ENCODE results near the gene MEI1.

The MEI1 gene

DNA sequence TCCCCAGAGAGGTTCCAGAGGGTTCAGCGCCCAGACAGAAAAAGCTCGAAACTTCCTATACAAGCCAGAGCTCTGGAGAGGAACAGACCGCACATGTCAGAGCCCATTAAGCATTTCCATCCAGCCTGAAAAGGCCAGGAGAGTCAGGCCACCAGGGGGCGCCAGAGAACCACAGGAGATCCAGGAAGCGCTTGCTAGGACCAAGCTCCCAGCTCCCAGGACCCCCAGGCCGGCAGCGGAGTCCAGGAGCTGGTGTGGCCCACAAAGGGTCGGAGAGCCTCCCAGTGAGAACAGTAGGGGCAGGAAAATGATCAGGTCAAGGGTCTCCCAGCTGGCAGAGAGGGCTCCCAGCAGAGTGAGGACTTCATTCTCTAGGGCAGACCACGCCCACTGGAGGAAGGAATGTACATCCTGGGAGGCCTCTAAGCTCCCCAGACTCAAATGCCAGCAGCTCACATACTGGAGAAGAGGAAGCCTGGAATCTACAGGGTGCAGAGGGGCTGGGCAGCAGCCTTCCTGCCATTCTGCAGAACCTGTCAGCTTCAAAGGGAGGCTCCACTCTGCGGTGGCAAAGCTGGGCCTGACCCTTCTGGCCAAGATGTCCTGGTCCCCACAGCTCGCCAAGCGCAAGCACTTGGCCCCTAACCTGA, 2.1 kb upstream of the MEI1 start:
- TF ChIP-seq ZFX (IDR thresholded peaks at IDR 0.05): no peak
- TF ChIP-seq, protein P1, sequence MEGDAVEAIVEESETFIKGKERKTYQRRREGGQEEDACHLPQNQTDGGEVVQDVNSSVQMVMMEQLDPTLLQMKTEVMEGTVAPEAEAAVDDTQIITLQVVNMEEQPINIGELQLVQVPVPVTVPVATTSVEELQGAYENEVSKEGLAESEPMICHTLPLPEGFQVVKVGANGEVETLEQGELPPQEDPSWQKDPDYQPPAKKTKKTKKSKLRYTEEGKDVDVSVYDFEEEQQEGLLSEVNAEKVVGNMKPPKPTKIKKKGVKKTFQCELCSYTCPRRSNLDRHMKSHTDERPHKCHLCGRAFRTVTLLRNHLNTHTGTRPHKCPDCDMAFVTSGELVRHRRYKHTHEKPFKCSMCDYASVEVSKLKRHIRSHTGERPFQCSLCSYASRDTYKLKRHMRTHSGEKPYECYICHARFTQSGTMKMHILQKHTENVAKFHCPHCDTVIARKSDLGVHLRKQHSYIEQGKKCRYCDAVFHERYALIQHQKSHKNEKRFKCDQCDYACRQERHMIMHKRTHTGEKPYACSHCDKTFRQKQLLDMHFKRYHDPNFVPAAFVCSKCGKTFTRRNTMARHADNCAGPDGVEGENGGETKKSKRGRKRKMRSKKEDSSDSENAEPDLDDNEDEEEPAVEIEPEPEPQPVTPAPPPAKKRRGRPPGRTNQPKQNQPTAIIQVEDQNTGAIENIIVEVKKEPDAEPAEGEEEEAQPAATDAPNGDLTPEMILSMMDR (conservative IDR thresholded peaks at IDR 0.05): peak; percentile 99
- H3K27ac ChIP-seq: no peak overlapping the region; the same call in 1 of the 2 replicates

DNA sequence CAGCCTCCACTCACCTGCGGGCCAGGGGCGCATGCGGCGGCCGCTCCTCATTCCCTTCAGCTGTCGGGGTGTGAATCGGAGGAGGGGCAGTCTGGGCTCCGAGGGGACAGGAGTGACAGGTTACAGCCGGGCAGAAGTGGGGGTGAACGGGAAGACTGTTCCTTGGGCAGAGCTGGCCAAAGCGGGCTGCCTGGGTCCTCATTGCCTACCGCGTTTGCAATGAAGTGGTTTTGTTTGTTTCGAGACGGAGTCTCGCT, 733 bp downstream of the MEI1 start:
- no peak for TF ChIP-seq ZFX (IDR thresholded peaks at IDR 0.05)
- TF ChIP-seq, protein P1 (conservative IDR thresholded peaks at IDR 0.05): no peak
- no peak overlapping the region for H3K27ac ChIP-seq

DNA sequence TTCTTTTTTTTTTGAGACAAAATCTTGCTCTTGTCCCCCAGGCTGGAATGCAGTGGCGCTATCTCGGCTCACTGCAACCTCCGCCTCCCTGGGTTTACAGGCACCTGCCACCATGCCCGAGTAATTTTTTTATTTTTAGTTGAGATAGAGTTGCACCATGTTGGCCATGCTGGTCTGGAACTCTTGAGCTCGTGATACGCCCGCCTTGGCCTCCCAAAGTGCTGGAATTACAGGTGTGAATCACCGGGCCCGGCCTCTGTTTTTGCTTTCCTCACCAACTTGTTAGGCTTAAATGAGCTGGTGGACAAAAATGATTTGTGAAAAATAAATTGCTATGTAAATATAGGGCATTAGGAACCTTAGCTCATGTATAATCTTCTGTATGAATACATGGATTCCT, 3.5 kb downstream of the MEI1 start:
- no peak for TF ChIP-seq ZFX (IDR thresholded peaks at IDR 0.05)
- TF ChIP-seq, protein P1 (conservative IDR thresholded peaks at IDR 0.05): no peak
- no peak overlapping the region for H3K27ac ChIP-seq

DNA sequence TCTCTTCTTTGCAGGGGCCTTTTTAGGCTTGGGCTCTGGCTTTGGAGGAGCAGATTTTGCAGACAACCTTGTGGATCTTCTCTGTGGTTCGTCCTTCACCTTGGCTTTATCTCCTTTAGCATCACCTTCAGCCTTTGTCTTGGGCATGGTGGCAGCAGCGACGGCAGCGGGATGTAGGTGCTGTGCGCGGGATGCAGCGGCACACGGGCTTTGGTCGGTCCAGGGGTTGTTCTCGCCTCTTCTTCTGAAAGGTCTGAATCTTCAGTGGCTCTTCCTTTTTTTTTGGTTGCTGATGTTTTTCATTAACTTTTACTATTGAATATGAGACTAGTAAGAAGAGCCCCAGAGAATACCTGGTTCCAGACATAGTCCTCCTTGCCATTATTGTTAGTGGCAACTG, 10.0 kb downstream of the MEI1 start:
- TF ChIP-seq, protein P1 (conservative IDR thresholded peaks at IDR 0.05): no peak
- no peak for TF ChIP-seq ZFX (IDR thresholded peaks at IDR 0.05)

DNA sequence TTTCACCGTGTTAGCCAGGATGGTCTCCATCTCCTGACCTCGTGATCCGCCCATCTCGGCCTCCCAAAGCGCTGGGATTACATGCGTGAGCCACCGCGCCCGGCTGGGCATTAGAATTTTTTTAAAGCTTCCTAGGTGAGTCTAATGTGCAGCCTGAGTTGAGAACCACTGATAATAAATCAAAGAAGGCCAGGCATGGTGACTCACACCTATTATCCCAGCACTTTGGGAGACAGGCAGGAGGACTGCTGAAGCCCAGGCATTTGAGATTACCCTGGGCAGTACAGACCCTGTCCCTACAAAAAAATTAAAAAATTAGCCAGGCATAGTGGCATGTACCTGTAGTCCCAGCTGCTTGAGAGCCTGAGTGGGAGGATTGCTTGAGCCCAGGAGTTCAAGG, 13.7 kb downstream of the MEI1 start:
- H3K27ac ChIP-seq: no peak overlapping the region
- TF ChIP-seq, protein P1 (conservative IDR thresholded peaks at IDR 0.05): no peak
- no peak for TF ChIP-seq ZFX (IDR thresholded peaks at IDR 0.05)

More for the DNA sequence above, 10.0 kb downstream of the MEI1 start:
- no peak overlapping the region for H3K27ac ChIP-seq

DNA sequence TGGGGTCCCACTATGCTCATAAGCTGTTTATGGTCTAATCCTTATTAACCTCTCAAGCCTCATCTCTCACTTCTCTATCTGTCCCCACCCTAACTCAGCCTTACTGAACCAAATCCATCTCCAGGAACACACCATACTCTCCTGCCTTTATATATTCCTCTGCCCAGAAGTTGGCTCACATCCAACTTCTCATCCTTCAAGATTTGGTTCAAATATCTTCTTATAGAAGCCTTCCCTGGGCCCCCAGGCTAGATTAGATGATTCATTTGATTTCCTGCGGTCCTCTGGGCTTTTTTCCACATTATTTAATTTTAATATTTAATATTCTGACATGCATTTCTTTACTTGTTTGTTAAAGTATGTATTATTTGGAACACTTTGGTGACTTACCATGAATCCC, 23.2 kb downstream of the MEI1 start:
- H3K27ac ChIP-seq: no peak overlapping the region
- no peak for TF ChIP-seq ZFX (IDR thresholded peaks at IDR 0.05)
- TF ChIP-seq, protein P1 (conservative IDR thresholded peaks at IDR 0.05): no peak

DNA sequence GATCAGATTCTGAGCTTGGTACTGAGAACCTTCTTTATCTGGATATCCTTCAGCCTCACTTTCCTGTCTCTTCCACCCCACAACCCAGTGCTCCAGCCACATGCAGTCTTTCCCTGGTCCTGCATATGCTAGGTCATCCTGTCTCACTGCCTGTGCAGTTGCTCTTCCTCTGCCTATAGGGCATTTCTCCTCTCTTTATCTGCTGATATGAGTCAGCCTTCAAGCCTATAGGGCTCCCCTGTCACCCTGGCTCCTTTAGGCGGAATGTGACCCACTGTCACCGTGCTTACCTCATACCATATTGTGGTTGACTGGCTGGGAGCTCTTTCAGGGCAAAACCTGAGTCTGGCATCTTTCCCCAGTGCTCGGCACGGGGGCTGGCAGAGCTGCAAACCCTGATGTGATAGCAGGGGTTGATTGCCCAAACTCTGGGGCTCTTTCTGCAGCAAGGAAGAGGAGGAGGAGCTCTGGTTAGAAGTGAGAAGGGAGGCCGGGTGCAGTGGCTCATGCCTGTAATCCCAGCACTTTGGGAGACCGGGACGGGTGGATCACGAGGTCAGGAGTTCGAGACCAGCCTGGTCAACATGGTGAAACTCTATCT, 26.3 kb downstream of the MEI1 start:
- H3K27ac ChIP-seq: no peak overlapping the region
- TF ChIP-seq, protein P1 (conservative IDR thresholded peaks at IDR 0.05): no peak
- no peak for TF ChIP-seq ZFX (IDR thresholded peaks at IDR 0.05)

Data from C4-2B (cell line).